GM20000 (cell line): ENCODE data around the gene RFX4.

ENCODE experiments used
- DNase-seq: peaks from one replicate; pipeline ENCODE4 v3.0.0; 2012; ENCODE audit warnings: low spot score
- CTCF ChIP-seq: IDR thresholded peaks from 2 replicates; pipeline ENCODE4 v1.5.1; 2012; ENCODE audit warnings: mild to moderate bottlenecking, control low read depth; ENCODE audit errors: extremely low read depth, missing control alignments

Gene RFX4

GRCh38 chr12:106647793-106648514, 65.2 kb downstream of the RFX4 start:
- no peak for TF ChIP-seq CTCF
- no peak for DNase-seq

- no peak for DNase-seq
- TF ChIP-seq CTCF = no peak
Measured at GRCh38 chr12:106648736-106649135, 65.9 kb downstream of the RFX4 start.

- TF ChIP-seq CTCF = no peak
- no peak for DNase-seq
Measured at GRCh38 chr12:106651552-106651951, 68.7 kb downstream of the RFX4 start.

GRCh38 chr12:106652510-106653015, 69.8 kb downstream of the RFX4 start:
- no peak for TF ChIP-seq CTCF
- DNase-seq = no peak

- no peak for TF ChIP-seq CTCF
Measured at GRCh38 chr12:106655577-106655976, 72.8 kb downstream of the RFX4 start.

GRCh38 chr12:106657488-106657887, 74.7 kb downstream of the RFX4 start:
- no peak for TF ChIP-seq CTCF
- no peak for DNase-seq

More at GRCh38 chr12:106655577-106655976, 72.8 kb downstream of the RFX4 start:
- DNase-seq = no peak

- TF ChIP-seq CTCF = no peak
- DNase-seq = no peak
Measured at GRCh38 chr12:106663385-106663784, 80.6 kb downstream of the RFX4 start.
